Sigmoid colon (tissue), 7 donors: ENCODE results near the gene GTF3A. TPM values are rescaled to one million over a fixed set of nuclear protein-coding genes. Genes with fewer than 3 reads are reported as not detected.
"Not testable (repeated sequence)": the region's sequence is repeated elsewhere in the genome, so short reads cannot be mapped to it uniquely, and the experiment has no call there.

ENCODE experiments used
- DNase-seq: peaks from one replicate; pipeline ENCODE4 v3.0.0-alpha.2; 2019
- H3K27ac ChIP-seq, 4 donors: fragments of 200-600 bp; sonication (generic); one replicate each; pipeline ENCODE4 v1.5.1; 2016 to 2019; ENCODE audit warnings: mild to moderate bottlenecking in 1 of 4
- H3K27me3 ChIP-seq, 3 donors: fragments of 200-600 bp; sonication (generic); one replicate each; pipeline ENCODE4 v1.5.1; 2019; ENCODE audit warnings: mild to moderate bottlenecking in 1 of 3
- H3K36me3 ChIP-seq, 4 donors: fragments of 200-600 bp; sonication (generic); one replicate each; pipeline ENCODE4 v1.5.1; 2016 to 2019
- H3K4me1 ChIP-seq, 4 donors: fragments of 200-600 bp; sonication (generic); one replicate each; pipeline ENCODE4 v1.5.1; 2017 to 2019
- H3K4me3 ChIP-seq, 4 donors: fragments of 200-600 bp; sonication (generic); one replicate each; pipeline ENCODE4 v1.5.1; 2017 to 2019; ENCODE audit warnings: mild to moderate bottlenecking in 2 of 4, moderate library complexity in 1 of 4
- H3K9me3 ChIP-seq, 4 donors: fragments of 200-600 bp in 3 of 4; sonication (generic) in 3 of 4; one replicate each; pipeline versions ENCODE4 v1.5.1 to v1.6.1; 2013 to 2019
- EP300 ChIP-seq, 4 donors: sonication (generic); formaldehyde crosslinking; IDR thresholded peaks; one replicate each; pipeline ENCODE4 v1.6.1; 2017; ENCODE audit warnings: antibody characterized with exemption in 4 of 4
- POLR2A ChIP-seq, 2 donors: fragments of 450-650 bp; IDR thresholded peaks; one replicate each; pipeline ENCODE4 v1.6.1; 2016; ENCODE audit warnings: antibody characterized with exemption in 2 of 2, mild to moderate bottlenecking in 2 of 2, moderate library complexity in 2 of 2
- POLR2AphosphoS5 ChIP-seq, 4 donors: sonication (generic); formaldehyde crosslinking; IDR thresholded peaks; one replicate each; pipeline ENCODE4 v1.6.1; 2017; ENCODE audit warnings: antibody characterized with exemption in 4 of 4
- WGBS, 2 donors: extraction: QIAGEN DNeasy Blood & Tissue Kit; methylation state at CpG; one replicate each; pipeline ENCODE4 v1.1.7; 2013; 5-methylcytosine and 5-hydroxymethylcytosine counted together
- intact Hi-C: fragments of 100-400 bp; cut with DNase I; formaldehyde crosslinking; loops from one replicate; pipeline ENCODE4 v1.15.1; 2023
- polyA plus RNA-seq, 3 donors: library from polyadenylated mRNA; stranded (reverse); fragments of 200-250 nt; gene quantifications; one replicate each; pipeline ENCODE4 v1.2.3, GENCODE V29; 2013
- total RNA-seq, 4 donors: library from RNA; depleted of rRNA; stranded (reverse); fragments of >200 nt; gene quantifications; one replicate each; pipeline ENCODE4 v1.1.0, GENCODE V29; 2016
- TF ChIP-seq, protein P1 (sequence below), 4 experiments: fragments of 450-650 bp in 3 of 4; fragments of 200-600 bp in 1 of 4; IDR thresholded peaks; one replicate each; pipeline ENCODE4 v1.5.1; 2016 to 2019; ENCODE audit warnings: antibody characterized with exemption in 4 of 4, mild to moderate bottlenecking in 3 of 4, moderate library complexity in 2 of 4
- donor health status: healthy with polysubstance abuse.
- donor health status: Bipolar disorder and iron deficiency.
- donor health status: healthy.

Gene GTF3A
- total and polyA plus RNA-seq, 7 donors, result 76.3 to 172 (median 135) TPM

DNA sequence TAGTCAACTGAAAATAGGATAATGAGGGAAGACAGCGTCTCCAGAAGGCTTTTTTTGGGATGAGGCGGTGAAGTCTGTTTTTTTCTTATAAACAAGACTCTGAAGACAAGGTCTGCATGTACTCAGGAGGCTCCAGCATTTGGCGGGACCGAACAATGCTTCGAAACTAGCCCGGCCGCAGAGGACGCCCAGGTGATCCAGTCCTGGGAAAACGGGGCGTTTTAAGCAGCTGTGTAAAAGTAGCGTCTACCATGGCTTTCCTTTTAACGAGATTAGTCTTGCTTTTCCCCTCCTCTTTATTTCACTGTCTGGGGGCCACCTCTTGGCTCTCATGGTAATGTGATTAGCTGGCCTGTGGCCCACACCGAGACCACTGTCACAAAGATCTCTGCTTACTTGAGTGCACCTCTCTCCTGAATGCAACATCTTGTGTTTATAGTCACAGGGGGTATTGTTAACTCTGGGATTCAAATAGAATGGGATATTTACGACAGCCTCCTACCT, 29.4 kb upstream of the GTF3A start:
- TF ChIP-seq, protein P1, sequence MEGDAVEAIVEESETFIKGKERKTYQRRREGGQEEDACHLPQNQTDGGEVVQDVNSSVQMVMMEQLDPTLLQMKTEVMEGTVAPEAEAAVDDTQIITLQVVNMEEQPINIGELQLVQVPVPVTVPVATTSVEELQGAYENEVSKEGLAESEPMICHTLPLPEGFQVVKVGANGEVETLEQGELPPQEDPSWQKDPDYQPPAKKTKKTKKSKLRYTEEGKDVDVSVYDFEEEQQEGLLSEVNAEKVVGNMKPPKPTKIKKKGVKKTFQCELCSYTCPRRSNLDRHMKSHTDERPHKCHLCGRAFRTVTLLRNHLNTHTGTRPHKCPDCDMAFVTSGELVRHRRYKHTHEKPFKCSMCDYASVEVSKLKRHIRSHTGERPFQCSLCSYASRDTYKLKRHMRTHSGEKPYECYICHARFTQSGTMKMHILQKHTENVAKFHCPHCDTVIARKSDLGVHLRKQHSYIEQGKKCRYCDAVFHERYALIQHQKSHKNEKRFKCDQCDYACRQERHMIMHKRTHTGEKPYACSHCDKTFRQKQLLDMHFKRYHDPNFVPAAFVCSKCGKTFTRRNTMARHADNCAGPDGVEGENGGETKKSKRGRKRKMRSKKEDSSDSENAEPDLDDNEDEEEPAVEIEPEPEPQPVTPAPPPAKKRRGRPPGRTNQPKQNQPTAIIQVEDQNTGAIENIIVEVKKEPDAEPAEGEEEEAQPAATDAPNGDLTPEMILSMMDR (IDR thresholded peaks at IDR 0.05), result no peak
- no peak for TF ChIP-seq POLR2A (IDR thresholded peaks at IDR 0.05)
- no peak for TF ChIP-seq POLR2AphosphoS5 (IDR thresholded peaks at IDR 0.05)
- TF ChIP-seq EP300 (IDR thresholded peaks at IDR 0.05), result no peak
- no peaks in the 10 kb centered on the region for H3K36me3 ChIP-seq
- peaks cover 0 to 5% (median 0%) of the 10 kb centered on the region in 3 donors for H3K27me3 ChIP-seq
- no peaks in the 10 kb centered on the region for H3K9me3 ChIP-seq
- WGBS, 2 donors, result 81 to 90% methylated on average over 14 of the region's 14 CpGs
- H3K4me3 ChIP-seq, result no peak overlapping the region
- no peak overlapping the region for H3K27ac ChIP-seq
- intact Hi-C loops, result no loop called here
- no peak for DNase-seq
- H3K4me1 ChIP-seq, result no peaks in the 10 kb centered on the region

DNA sequence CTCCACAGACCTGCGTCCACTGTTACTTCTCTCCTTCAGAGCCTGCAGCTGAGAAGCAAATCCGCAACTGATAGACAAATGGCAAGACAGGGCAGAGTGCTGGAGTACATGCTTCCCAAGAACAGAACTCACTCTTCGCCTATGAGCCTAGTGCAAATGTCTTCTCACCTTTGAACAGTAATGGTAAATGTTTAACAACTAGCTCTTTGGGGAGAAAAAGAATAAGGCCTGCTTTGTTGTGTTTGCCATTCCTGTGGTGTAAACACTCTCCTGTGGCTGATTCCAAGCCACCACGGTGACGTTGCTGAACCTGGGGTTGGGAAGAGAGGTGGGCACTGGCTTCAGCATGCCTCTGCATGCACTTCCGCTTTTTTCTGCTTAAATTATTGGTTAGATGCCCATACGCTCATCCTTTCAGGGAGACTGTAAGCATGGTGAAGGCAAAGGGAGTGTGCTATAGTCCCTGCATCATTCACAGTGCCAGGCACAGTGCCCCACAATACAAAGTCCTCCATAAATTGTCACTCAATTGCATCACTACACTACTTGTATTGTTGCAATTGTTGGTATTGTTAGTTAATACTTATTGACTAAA, 28.1 kb upstream of the GTF3A start:
- no peak for TF ChIP-seq POLR2AphosphoS5 (IDR thresholded peaks at IDR 0.05)
- no peak for TF ChIP-seq EP300 (IDR thresholded peaks at IDR 0.05)
- no peak for TF ChIP-seq POLR2A (IDR thresholded peaks at IDR 0.05)
- TF ChIP-seq, protein P1 (IDR thresholded peaks at IDR 0.05), result no peak
- Histone ChIP-seq H3K27ac (no peak overlapping the region), H3K27me3 (peaks cover 0 to 5% (median 0%) of the 10 kb centered on the region in 3 donors), H3K4me1 (no peaks in the 10 kb centered on the region), H3K4me3 (no peak overlapping the region), H3K36me3 (no peaks in the 10 kb centered on the region), H3K9me3 (no peaks in the 10 kb centered on the region)
- WGBS, 2 donors, result 59 to 83% methylated on average over 7 of the region's 7 CpGs
- intact Hi-C loops, result no loop called here
- no peak for DNase-seq

DNA sequence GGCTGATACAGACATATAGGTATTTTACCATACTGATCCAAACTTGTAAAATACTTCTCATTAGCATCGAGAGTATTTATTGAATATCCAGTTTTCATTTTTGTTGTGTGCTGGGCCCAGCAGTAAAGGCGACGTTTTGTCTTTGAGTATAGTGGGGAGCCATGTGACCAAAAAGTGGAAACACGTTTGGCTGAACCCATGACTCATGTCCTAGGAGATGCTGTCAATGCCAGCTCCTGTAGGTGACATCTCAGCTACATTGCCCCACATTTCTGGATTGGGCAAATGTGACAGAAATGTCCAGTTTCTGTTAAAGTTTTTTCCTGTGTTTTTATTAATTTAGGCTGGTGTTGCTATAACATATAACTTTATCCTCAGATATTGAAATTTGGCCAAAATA, 26.1 kb upstream of the GTF3A start:
- WGBS, 2 donors, result 74 to 79% methylated on average over 4 of the region's 4 CpGs
- H3K27ac ChIP-seq, result no peak overlapping the region
- H3K4me3 ChIP-seq, result no peak overlapping the region
- peaks cover 0 to 5% (median 0%) of the 10 kb centered on the region in 3 donors for H3K27me3 ChIP-seq
- no peak for TF ChIP-seq EP300 (IDR thresholded peaks at IDR 0.05)
- TF ChIP-seq POLR2A (IDR thresholded peaks at IDR 0.05), result no peak
- no peak for TF ChIP-seq POLR2AphosphoS5 (IDR thresholded peaks at IDR 0.05)
- TF ChIP-seq, protein P1 (IDR thresholded peaks at IDR 0.05), result no peak
- no peak for DNase-seq
- intact Hi-C loops, result no loop called here
- no peaks in the 10 kb centered on the region for H3K9me3 ChIP-seq
- H3K4me1 ChIP-seq, result peaks cover 0 to 12% (median 9%) of the 10 kb centered on the region in 4 donors
- H3K36me3 ChIP-seq, result no peaks in the 10 kb centered on the region

DNA sequence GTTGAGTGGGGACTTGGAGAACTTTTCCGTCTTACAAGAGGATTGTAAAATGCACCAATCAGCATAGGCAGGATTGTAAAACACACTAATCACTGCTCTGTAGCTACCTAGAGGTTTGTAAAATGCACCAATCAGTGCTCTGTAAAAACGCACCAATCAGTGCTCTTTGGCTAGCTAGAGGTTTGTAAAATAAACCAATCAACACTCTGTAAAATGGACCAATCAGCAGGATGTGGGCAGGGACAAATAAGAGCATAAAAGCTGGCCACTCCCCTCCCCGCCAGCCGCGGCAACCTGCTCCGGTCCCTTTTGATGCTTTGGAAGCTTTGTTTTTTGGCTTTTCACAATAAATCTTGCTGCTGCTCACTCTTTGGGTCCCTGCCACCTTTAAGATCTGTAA, 24.0 kb upstream of the GTF3A start:
- WGBS, 2 donors, result 73 to 96% methylated on average over 6 of the region's 6 CpGs
- H3K27ac ChIP-seq, DNase-seq, H3K4me3 ChIP-seq, intact Hi-C loops, H3K36me3 ChIP-seq, H3K27me3 ChIP-seq, H3K9me3 ChIP-seq: not testable (repeated sequence)
- H3K4me1 ChIP-seq, result peaks cover 0 to 21% (median 16%) of the 10 kb centered on the region in 4 donors

DNA sequence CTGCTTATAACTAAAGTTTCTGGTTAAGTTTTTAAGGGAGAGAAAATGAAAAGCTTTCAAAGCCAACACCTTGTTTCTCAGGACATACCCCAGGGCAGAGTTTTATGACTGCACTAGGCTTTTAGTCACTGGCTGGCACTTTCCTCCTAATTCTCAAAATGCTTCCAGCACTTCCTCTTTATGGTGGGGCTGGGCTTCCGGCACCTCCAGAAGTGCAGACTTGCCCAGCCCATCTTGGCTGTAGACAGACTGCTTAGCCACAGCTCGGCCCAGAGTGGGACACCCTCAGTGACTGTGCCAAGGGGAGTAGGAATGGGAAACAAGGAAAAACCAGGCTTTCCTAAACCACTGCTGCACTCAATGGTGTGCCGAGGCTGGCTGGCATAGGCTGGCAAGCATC, 23.2 kb upstream of the GTF3A start:
- H3K27ac ChIP-seq, result no peak overlapping the region
- TF ChIP-seq POLR2AphosphoS5 (IDR thresholded peaks at IDR 0.05) (no peak), POLR2A (IDR thresholded peaks at IDR 0.05) (no peak), EP300 (IDR thresholded peaks at IDR 0.05) (no peak)
- TF ChIP-seq, protein P1 (IDR thresholded peaks at IDR 0.05), result no peak
- intact Hi-C loops, result no loop called here
- 12 to 22% methylated on average over 3 of the region's 3 CpGs for WGBS, 2 donors
- no peaks in the 10 kb centered on the region for H3K36me3 ChIP-seq
- no peak for DNase-seq
- peaks cover 0 to 21% (median 16%) of the 10 kb centered on the region in 4 donors for H3K4me1 ChIP-seq
- H3K27me3 ChIP-seq, result no peaks in the 10 kb centered on the region
- no peaks in the 10 kb centered on the region for H3K9me3 ChIP-seq
- H3K4me3 ChIP-seq, result no peak overlapping the region
